Activated CD8-positive, alpha-beta memory T cell treated with anti-CD3 and anti-CD28 coated beads, Interleukin-2, amount 50 U/mL, for 4 hours (primary cell): ENCODE measurements around the gene RUFY1.
"Not testable (repeated sequence)": the region's sequence is repeated elsewhere in the genome, so short reads cannot be mapped to it uniquely, and the experiment has no call there.

Experiments used
- DNase-seq: peaks from one replicate; pipeline ENCODE4 v3.0.0-alpha.2; 2020

RUFY1 gene

GRCh38 chr5:179623003-179623905 lies 72.9 kb downstream of the RUFY1 start, which contains the start of gene HNRNPH1:
Gene HNRNPH1, minus strand, starts transcription at chr5:179623671. Its CDS starts 538 bp downstream, at chr5:179623133.
- peak; percentile 98 for DNase-seq

DNA sequence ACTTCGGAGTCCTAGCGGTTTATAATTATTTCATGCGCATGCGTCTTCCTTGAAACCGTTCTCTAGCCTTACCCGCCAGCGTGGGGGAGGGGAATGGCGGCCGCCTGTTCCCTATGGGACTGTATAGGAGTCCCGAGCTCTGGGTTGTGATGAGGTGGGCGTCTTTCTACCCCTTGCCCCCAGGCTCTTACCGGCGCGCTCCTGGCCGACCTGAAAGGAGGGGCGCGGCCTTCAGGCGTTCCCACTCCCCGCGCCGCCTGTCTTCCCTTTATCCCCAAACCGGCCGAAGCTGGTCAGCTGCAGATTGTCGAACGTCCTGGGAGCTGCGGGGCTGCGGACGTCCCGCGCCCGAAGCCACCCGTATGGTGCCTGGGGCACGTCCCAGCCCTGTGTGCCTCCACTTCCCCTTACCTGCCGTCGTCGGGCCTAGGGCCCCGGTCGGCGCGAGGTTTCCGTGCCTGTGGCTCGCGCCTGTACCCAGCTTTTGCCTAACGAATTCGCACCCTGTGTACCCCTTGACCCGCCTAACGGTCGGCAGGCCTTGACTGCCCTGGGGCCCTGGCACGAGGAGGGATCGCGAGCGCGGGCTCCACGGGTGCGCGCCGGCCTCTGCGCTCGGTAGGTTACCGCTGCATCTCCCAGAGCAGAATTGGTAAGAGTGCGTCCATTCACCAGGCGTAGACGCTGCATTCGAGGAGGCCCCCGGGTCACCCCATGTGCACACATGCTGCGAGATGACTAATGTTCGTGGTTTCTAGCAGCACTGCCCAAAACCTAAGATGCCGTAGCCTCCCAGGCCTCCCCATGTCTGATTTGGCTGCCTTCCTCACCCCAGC lies 73.8 kb downstream of the RUFY1 start:
- peak; percentile 52 for DNase-seq

GRCh38 chr5:179624841-179625271 lies 74.5 kb downstream of the RUFY1 start:
- no peak for DNase-seq

- DNase-seq, result not testable (repeated sequence)
Measured at GRCh38 chr5:179633501-179634369, 83.4 kb downstream of the RUFY1 start.

DNA sequence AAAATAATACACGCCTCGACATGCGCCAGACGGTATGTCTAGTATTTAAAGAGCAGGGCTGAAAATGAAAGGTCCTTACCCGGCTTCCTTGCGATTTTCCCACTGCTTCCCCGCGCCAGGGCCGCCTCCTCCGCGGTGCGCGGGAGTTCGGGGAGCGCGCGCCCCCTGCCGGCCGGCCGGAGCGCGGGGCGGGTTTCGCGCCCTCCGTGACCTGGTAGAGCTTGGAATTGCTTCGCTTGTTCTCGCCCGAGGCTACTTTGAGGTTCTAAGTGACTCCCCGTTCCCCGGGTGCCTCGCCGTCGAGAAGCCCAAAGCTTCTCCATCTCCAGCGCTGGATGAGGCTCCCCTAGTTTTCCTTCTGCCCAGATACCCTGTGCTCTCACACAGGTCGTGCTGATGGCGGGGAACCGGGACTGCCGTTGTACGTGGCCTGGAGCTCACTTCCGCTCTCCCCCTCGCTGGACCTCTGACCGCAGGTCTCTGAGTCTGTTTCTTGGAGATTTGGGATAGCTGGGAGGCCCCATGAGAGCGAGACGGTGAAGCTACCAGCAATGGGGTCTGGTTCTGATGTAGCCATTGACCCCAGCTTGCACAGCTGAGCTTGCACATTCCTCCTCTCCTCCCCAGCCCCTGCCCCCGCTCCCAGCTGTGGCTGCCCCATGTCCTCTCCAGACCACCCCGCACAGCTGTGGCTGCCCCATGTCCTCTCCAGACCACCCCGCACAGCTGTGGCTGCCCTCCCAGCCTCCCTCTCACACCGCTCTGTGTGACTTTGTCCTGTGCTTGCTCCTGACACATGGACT lies 84.2 kb downstream of the RUFY1 start:
- DNase-seq, result not testable (repeated sequence)

- not testable (repeated sequence) for DNase-seq
Measured at GRCh38 chr5:179639296-179639695, 88.9 kb downstream of the RUFY1 start.

GRCh38 chr5:179641745-179642144 lies 91.4 kb downstream of the RUFY1 start:
- DNase-seq, result not testable (repeated sequence)

DNA sequence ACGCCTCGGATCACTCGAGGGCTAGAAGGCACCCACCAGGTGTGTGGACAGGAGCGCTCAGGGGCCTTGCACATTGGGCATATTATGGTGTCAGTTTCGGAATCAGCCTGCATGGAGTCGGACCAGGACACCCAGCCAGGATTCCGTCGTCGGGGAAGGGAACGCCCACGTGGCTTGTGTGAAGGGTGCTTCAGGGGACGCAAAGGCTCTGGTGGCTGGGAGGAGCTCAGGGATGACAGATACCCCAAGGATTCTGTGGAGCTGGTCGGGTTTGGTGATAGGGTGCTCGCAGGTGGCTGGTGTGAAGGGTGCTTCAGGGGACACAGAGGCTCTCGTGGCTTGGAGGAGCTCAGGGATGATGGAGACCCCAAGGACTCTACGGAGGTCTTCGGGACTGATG lies 92.3 kb downstream of the RUFY1 start:
- not testable (repeated sequence) for DNase-seq

GRCh38 chr5:179643141-179643920 lies 93.0 kb downstream of the RUFY1 start:
- not testable (repeated sequence) for DNase-seq

DNA sequence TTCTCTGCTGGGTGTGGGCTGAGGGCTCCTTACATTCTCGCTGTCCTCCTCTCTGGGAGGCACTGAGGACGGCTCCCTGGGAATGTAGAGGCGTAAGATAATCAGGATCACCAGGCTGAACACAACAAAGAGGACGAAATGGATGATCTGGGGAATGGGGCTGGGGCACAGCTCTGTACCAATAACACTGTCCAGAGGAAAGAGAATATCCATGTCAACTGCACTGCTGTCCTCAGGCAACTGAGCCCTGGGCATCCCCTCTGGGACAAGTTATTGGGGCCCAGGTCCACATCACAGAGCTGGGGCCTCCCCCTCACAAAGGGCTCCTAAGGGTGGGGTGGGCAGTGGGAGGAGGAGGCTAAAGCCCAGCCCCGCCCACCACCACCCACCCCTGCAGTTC lies 94.4 kb downstream of the RUFY1 start:
- DNase-seq, result not testable (repeated sequence)

DNA sequence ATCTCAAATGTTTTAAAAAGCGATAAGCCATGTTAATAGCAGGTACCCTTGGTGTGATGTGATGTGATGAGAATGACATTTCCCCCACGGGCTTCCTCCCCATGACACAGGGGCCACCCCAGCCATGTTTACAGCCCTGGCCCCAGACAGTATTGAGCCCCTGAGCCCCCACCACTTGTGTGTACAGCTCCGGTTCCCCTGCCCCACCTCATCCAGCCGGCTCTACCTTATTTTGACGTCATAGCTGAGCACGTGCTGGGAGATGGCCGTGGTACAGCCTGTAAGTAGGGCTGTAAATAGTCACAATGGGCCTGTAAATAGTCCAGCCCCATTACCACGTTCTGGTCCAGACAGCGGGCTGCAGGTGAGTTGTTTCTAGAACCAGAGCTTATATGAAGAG lies 98.1 kb downstream of the RUFY1 start:
- no peak for DNase-seq

- DNase-seq, result not testable (repeated sequence)
Measured at GRCh38 chr5:179649166-179649703, 98.9 kb downstream of the RUFY1 start.

GRCh38 chr5:179650245-179650644 lies 99.9 kb downstream of the RUFY1 start:
- DNase-seq, result not testable (repeated sequence)

- not testable (repeated sequence) for DNase-seq
Measured at GRCh38 chr5:179653135-179653534, 102.8 kb downstream of the RUFY1 start.

GRCh38 chr5:179657302-179658178 lies 107.2 kb downstream of the RUFY1 start:
- DNase-seq, result not testable (repeated sequence)

DNA sequence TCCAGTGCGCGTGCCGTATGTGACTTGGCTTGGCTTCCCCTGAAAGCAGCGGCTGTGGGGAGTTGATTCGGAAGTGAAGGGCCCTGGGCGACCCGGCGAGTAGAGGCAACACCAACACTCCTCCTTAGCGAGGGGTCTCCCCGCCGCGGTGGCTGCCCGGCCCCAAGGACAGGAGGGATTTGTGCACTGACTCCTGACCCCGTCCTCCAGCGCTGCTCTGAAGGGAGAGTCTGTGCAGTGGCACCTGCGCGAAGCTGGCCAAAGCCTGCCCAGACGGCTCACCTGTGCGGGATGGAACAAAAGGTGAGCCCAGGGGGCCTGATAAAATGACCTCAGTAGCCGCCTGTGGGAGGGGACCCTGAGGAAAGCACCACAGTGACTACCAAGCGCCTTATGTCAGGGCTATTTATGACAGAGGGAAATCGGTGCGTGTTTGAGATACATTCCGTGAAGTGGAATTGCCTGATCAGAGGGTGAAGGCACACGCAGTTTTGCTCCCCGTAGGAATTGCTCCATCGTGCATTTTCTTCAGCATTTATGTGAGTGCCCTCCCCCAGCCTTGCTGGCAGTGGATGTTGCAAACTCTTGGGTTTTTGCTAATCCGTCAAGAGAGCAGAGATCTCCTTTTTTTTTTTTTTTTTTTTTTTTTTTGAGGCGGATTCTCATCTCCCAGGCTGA lies 108.0 kb downstream of the RUFY1 start:
- DNase-seq, result not testable (repeated sequence)
